Spinal cord (tissue), 4 donors: ENCODE results near the gene AASDHPPT. TPM values are rescaled to one million over a fixed set of nuclear protein-coding genes. Genes with fewer than 3 reads are reported as not detected.

Experiments
- polyA plus RNA-seq, 2 donors: library from polyadenylated mRNA; unstranded; fragments of 120-200 nt; gene quantifications; one replicate each; pipeline ENCODE4 v1.2.1, GENCODE V29; 2013; ENCODE audit not compliant: insufficient read length in 2 of 2
- total RNA-seq, 2 donors: library from RNA; depleted of rRNA in 1 of 2; stranded (reverse); fragments of 120-200 nt in 1 of 2; fragments of >200 nt in 1 of 2; gene quantifications; one replicate each; pipeline versions ENCODE4 v1.2.3 to v1.2.4, GENCODE V29; 2013 to 2014

Gene AASDHPPT
- total and polyA plus RNA-seq, 4 donors = 83.6 to 172 (median 143) TPM

Other genes with a start within 250 kb of the AASDHPPT start
- 10 to 100 TPM; 38.7 to 46.5 TPM for gene MSANTD4, start 55.4 kb upstream of the AASDHPPT start, total RNA-seq
- 10 to 100 TPM; 23.6 to 37.3 TPM for gene MSANTD4, start 55.4 kb upstream of the AASDHPPT start, polyA plus RNA-seq
- 10 to 100 TPM in 1 of 2 donors, 1 to 10 TPM in 1; 9.9 to 33.1 TPM for gene KBTBD3, start 315 bp upstream of the AASDHPPT start, total RNA-seq
- gene KBTBD3, start 315 bp upstream of the AASDHPPT start, polyA plus RNA-seq = 1 to 10 TPM; 9.5 to 10.0 TPM